ENCODE data around the gene TECPR2.

- TF ChIP-seq CTCF (conservative IDR thresholded peaks at IDR 0.05) (no peak), EZH2 (IDR thresholded peaks at IDR 0.05; ENCODE audit: low read depth) (no peak)
Measured at GRCh38 chr14:102532204-102532658, 169.5 kb downstream of the TECPR2 start.

All from PC-9 (cell line).